Measurements from ENCODE around the gene G6PD. TPM values are rescaled to one million over a fixed set of nuclear protein-coding genes. Genes with fewer than 3 reads are reported as not detected.

G6PD gene
- total RNA-seq, 1 experiment from 2014 or later, result 615 TPM

- Histone ChIP-seq H3K4me1 (ENCODE audit: control insufficient read depth, insufficient read depth, low read length) (no peaks in the 10 kb centered on the region), H3K4me3 (ENCODE audit: low read depth in 2 of 2, low read length in 2 of 2) (no peak overlapping the region), H3K9me3 (ENCODE audit: control insufficient read depth, insufficient read depth, low read depth, low read length) (no peaks in the 10 kb centered on the region), H3K27me3 (ENCODE audit: control insufficient read depth, insufficient read depth, low read length) (no peaks in the 10 kb centered on the region), H3K36me3 (ENCODE audit: control insufficient read depth, insufficient read depth, low read length) (no peaks in the 10 kb centered on the region), H3K27ac (ENCODE audit: low read length) (no peak overlapping the region)
- ChIA-PET CTCF (no interaction called here), POLR2A (no interaction called here)
- intact Hi-C loops (cut with micrococcal nuclease; ENCODE audit: unreplicated experiment), result no loop called here
- peak; percentile 83 for ATAC-seq
- TF ChIP-seq POLR2AphosphoS5 (IDR thresholded peaks at IDR 0.05; ENCODE audit: low read depth, low read length) (no peak), SIN3A (IDR thresholded peaks at IDR 0.05; ENCODE audit: borderline replicate concordance, insufficient read depth, low read depth, low read length) (no peak), TCF7L2 (IDR thresholded peaks at IDR 0.05; ENCODE audit: low read depth, low read length) (no peak)
- TF ChIP-seq, protein P1, sequence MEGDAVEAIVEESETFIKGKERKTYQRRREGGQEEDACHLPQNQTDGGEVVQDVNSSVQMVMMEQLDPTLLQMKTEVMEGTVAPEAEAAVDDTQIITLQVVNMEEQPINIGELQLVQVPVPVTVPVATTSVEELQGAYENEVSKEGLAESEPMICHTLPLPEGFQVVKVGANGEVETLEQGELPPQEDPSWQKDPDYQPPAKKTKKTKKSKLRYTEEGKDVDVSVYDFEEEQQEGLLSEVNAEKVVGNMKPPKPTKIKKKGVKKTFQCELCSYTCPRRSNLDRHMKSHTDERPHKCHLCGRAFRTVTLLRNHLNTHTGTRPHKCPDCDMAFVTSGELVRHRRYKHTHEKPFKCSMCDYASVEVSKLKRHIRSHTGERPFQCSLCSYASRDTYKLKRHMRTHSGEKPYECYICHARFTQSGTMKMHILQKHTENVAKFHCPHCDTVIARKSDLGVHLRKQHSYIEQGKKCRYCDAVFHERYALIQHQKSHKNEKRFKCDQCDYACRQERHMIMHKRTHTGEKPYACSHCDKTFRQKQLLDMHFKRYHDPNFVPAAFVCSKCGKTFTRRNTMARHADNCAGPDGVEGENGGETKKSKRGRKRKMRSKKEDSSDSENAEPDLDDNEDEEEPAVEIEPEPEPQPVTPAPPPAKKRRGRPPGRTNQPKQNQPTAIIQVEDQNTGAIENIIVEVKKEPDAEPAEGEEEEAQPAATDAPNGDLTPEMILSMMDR (IDR thresholded peaks at IDR 0.05), result no peak
- TF ChIP-seq, protein P2, sequence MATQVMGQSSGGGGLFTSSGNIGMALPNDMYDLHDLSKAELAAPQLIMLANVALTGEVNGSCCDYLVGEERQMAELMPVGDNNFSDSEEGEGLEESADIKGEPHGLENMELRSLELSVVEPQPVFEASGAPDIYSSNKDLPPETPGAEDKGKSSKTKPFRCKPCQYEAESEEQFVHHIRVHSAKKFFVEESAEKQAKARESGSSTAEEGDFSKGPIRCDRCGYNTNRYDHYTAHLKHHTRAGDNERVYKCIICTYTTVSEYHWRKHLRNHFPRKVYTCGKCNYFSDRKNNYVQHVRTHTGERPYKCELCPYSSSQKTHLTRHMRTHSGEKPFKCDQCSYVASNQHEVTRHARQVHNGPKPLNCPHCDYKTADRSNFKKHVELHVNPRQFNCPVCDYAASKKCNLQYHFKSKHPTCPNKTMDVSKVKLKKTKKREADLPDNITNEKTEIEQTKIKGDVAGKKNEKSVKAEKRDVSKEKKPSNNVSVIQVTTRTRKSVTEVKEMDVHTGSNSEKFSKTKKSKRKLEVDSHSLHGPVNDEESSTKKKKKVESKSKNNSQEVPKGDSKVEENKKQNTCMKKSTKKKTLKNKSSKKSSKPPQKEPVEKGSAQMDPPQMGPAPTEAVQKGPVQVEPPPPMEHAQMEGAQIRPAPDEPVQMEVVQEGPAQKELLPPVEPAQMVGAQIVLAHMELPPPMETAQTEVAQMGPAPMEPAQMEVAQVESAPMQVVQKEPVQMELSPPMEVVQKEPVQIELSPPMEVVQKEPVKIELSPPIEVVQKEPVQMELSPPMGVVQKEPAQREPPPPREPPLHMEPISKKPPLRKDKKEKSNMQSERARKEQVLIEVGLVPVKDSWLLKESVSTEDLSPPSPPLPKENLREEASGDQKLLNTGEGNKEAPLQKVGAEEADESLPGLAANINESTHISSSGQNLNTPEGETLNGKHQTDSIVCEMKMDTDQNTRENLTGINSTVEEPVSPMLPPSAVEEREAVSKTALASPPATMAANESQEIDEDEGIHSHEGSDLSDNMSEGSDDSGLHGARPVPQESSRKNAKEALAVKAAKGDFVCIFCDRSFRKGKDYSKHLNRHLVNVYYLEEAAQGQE (IDR thresholded peaks at IDR 0.05; ENCODE audit: insufficient read depth in 1 of 2, low read depth in 2 of 2, low read length in 1 of 2), result no peak
- no peak for DNase-seq (ENCODE audit: low read depth, low spot score)
- in situ Hi-C loops (cut with HindIII; ENCODE audit: low pct_unique_long_range_greater_than_20kb, low sequenced_read_pairs), result no loop called here
- BruUV-seq (replicated peaks), result no TSS peak
Measured at GRCh38 chrX:154505734-154506133, 40.9 kb downstream of the G6PD start.

- H3K27ac ChIP-seq (ENCODE audit: low read length), result no peak overlapping the region
- TF ChIP-seq, protein P1 (IDR thresholded peaks at IDR 0.05), result no peak
- TF ChIP-seq SIN3A (IDR thresholded peaks at IDR 0.05; ENCODE audit: borderline replicate concordance, insufficient read depth, low read depth, low read length) (no peak), TCF7L2 (IDR thresholded peaks at IDR 0.05; ENCODE audit: low read depth, low read length) (no peak), POLR2AphosphoS5 (IDR thresholded peaks at IDR 0.05; ENCODE audit: low read depth, low read length) (no peak)
- TF ChIP-seq, protein P2 (IDR thresholded peaks at IDR 0.05; ENCODE audit: insufficient read depth in 1 of 2, low read depth in 2 of 2, low read length in 1 of 2), result no peak
- no peaks in the 10 kb centered on the region for H3K27me3 ChIP-seq (ENCODE audit: control insufficient read depth, insufficient read depth, low read length)
- H3K36me3 ChIP-seq (ENCODE audit: control insufficient read depth, insufficient read depth, low read length), result no peaks in the 10 kb centered on the region
- ChIA-PET CTCF (no interaction called here), POLR2A (no interaction called here)
- H3K4me3 ChIP-seq (ENCODE audit: low read depth in 2 of 2, low read length in 2 of 2), result no peak overlapping the region
- intact Hi-C loops (cut with micrococcal nuclease; ENCODE audit: unreplicated experiment), result no loop called here
- BruUV-seq (replicated peaks), result no TSS peak
- DNase-seq (ENCODE audit: low read depth, low spot score) (no peak), ATAC-seq (no peak)
- H3K4me1 ChIP-seq (ENCODE audit: control insufficient read depth, insufficient read depth, low read length), result no peaks in the 10 kb centered on the region
- in situ Hi-C loops (cut with HindIII; ENCODE audit: low pct_unique_long_range_greater_than_20kb, low sequenced_read_pairs), result no loop called here
- no peaks in the 10 kb centered on the region for H3K9me3 ChIP-seq (ENCODE audit: control insufficient read depth, insufficient read depth, low read depth, low read length)
Measured at GRCh38 chrX:154502989-154503388, 43.7 kb downstream of the G6PD start.

All from Panc1 (cell line).